Mononuclear cell (primary cell): ENCODE results near the gene GRAMD2A. TPM values are rescaled to one million over a fixed set of nuclear protein-coding genes. Genes with fewer than 3 reads are reported as not detected.
"Not testable (repeated sequence)": the region's sequence is repeated elsewhere in the genome, so short reads cannot be mapped to it uniquely, and the experiment has no call there.

Experiments used
- H3K27me3 ChIP-seq: 2 replicates; pipeline ENCODE4 v1.6.0; 2011; ENCODE audit warnings: low read length, control low read depth; ENCODE audit not compliant: insufficient read depth
- H3K4me1 ChIP-seq: 2 replicates; pipeline ENCODE4 v1.5.1; 2011; ENCODE audit warnings: mild to moderate bottlenecking, low read length, control low read depth; ENCODE audit not compliant: insufficient read depth
- H3K4me3 ChIP-seq: 2 replicates; pipeline ENCODE4 v1.5.1; 2011; ENCODE audit warnings: mild to moderate bottlenecking, low read length, moderate library complexity
- H3K9me3 ChIP-seq: 2 replicates; pipeline ENCODE4 v1.5.1; 2011; ENCODE audit warnings: low read depth, mild to moderate bottlenecking, control low read depth, low read length
- total RNA-seq: library from RNA; depleted of rRNA; stranded (reverse); fragments of >200 nt; gene quantifications from one replicate; pipeline ENCODE4 v1.2.3, GENCODE V29; 2012

Gene GRAMD2A
- total RNA-seq, 1 donor, result not detected

DNA sequence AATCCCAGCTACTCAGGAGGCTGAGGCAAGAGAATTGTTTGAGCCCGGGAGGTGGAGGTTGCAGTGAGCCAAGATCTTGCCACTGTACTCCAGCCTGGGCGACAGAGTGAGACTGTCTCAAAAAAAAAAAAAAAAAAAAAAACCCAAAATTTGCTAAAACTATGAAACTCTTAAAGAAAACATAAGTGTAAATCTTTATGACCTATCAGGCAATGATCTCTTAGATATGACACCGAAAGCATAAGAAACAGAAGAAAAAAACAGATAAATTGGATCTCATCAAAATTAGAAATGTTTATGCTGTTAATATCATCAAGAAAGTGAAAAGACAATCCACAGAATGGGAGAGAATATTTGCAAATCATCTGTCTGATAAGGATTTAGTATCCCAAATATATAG is 15.3 kb downstream of the GRAMD2A start:
- Histone ChIP-seq H3K27me3 (peaks cover 22% of the 10 kb centered on the region), H3K4me1 (no peaks in the 10 kb centered on the region), H3K9me3 (no peaks in the 10 kb centered on the region), H3K4me3 (no peak overlapping the region)

DNA sequence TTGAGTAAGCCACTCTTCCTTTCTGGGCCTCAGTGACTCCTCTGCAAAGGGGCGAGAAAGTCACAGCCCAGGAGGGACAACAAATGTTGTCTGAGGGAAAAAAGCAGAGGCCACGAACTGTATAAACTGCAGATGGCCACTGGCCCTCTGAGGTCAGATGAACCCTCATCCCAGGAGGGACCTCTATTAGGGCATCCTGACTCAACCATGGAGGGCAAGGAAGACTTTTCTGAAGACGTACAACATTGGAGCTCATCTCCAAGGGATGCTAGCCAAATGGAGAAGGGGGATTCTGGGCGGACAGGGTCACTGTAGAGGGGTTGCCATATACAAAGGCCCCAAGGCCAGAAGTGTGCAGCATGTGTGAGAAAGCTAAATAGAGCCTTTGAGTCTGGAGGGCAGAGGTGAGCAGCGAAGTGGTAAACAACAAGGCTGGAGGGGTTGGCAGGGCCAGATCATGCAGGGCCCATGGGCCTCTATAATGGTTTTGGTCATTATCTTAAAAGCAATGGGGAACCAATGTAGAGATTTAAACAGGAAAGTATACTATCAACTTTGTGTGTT is 16.7 kb downstream of the GRAMD2A start:
- H3K9me3 ChIP-seq, result no peaks in the 10 kb centered on the region
- no peaks in the 10 kb centered on the region for H3K4me1 ChIP-seq
- H3K4me3 ChIP-seq, result no peak overlapping the region
- peaks cover 22% of the 10 kb centered on the region for H3K27me3 ChIP-seq

DNA sequence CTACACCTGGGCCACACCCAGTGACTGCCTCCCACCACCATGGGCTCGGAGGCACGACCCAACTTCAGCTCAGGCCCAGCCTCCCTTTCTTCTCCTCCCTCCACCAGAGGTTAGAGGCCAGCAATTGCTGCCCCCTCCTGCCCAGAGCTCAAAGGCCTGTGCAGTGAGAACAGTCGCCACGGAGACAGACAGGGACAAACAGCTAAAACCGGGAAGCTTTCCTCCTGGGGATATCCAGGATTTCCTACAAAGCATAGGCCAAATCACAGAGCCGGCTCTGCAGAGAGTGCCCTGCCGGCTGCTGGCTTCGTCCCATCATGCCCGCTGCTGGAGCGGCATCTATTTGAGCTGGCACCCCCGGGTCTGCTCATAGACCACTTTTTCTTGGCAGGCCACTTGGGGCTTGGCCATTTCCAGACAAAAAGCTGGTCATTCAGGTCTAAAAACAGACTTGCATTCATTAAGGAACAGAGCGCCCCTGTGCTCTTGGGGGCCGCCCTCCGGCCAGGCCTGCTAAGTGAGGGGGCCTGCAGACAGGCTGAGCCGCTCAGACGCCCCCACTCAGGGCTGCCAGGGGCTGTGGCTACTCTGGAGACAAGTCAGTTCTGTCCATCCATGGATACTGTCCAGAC is 17.5 kb downstream of the GRAMD2A start:
- Histone ChIP-seq H3K4me3 (no peak overlapping the region), H3K4me1 (no peaks in the 10 kb centered on the region), H3K27me3 (peaks cover 16% of the 10 kb centered on the region), H3K9me3 (no peaks in the 10 kb centered on the region)

DNA sequence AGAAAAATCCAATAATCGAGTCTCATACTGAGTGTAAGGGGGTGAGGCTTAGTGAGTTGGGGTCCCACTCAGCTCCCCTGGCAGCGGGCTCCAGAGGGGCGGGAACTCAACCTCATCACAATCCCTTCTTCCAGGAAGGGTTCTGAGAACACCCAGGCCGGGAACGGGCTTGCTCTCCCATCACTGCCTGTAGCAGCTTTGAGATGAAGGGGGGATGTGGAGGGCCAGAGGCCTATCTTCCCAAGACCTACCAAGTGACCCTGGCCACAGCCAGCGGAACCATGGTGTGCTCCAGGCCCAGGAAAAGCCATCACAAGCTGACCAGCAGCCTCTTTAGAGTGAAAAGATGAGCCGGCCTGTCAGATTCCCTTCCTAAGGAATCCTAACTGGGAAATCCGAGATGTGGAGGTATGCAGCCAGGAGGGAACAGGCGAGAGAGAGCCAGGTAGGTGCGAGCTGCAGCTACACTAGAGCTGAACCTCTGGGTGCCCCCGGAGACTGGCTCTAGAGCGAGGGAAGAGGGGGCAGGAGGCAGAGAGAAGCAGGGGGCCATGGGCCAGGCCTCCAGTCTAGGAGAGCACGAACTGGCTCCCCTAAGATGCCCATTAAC is 18.5 kb downstream of the GRAMD2A start:
- H3K27me3 ChIP-seq, result peaks cover 6% of the 10 kb centered on the region
- H3K9me3 ChIP-seq, result no peaks in the 10 kb centered on the region
- no peaks in the 10 kb centered on the region for H3K4me1 ChIP-seq
- H3K4me3 ChIP-seq, result no peak overlapping the region

DNA sequence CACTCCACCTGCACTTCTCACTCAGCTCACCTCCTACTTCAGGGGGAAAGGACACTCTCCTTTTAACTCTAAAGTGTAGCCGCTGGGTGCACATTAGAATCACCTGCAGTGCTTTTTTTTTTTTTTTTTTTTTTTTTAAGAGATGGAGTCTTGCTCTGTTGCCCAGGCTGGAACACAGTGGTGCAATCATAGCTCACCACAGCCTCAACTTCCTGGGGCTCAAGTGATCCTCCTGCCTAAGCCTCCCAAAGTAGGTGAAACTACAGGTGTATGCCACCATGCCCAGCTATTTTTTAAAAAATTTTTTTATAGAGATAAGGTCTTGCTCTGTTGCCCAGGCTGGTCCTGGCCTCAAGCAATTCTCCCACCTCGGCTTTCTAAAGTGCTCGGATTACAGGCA is 20.8 kb downstream of the GRAMD2A start:
- H3K4me1 ChIP-seq, result no peaks in the 10 kb centered on the region
- no peaks in the 10 kb centered on the region for H3K27me3 ChIP-seq
- no peak overlapping the region for H3K4me3 ChIP-seq
- no peaks in the 10 kb centered on the region for H3K9me3 ChIP-seq

DNA sequence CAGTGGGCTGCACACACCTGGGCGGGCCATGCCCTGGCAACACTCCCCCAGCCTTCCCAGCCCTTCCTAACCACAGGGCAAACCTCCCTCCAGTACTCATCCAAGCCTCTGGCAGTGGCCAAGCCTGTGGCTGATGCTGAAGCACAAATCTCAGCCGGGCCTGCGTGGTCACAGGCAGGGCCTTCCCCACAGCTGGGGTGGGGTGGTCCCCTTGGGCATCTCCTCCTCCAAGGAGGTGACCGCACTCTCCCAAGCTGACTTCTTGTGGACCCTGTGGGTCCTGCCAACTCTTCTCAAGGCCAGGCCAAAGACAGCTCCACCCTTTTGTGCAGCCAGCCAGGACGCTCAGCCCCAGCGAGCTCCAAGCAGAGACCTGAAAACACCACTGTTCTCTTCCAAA is 21.4 kb downstream of the GRAMD2A start:
- Histone ChIP-seq H3K4me3 (no peak overlapping the region), H3K4me1 (no peaks in the 10 kb centered on the region), H3K9me3 (no peaks in the 10 kb centered on the region), H3K27me3 (no peaks in the 10 kb centered on the region)

DNA sequence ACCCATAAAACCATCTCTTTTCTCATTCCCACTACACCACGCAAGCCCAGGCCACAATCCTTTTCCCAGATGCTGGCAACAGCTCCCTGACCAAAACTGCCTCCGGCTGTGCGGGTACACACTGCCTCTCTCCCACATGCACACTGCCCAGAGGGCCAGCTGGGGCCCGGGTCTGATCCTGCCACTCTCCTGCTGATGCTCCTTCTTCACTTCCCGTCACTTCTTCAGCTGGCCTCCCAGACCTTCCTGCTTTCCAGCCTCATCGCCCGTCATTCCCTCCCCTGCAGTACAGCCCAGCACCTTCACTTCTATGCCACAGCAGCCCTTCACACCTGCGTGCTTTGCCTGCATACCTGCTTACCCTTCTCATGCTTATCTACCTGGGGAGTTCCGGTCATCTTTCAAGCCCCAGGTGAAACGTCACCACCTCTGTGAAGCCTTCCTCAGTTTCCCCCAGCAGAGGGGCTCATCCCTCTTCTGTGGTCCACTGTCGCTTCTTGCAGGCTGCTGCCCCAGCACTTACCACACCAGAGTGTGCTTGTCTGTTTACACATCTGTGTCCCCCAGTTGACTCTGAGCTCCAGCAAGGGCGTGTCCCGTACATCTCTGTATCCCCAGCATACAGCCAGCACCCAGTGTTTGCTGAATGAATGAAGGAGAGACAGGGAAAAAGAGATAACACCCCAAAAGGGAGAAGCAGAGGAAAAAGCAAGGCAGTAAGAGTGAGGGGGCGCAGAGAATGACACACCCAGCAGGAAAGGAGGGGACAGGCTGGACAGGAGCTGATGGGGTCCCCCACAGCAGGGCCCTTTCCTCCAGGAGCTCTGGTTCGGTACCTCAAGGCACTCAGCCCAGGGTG is 22.2 kb downstream of the GRAMD2A start:
- Histone ChIP-seq H3K4me1 (no peaks in the 10 kb centered on the region), H3K27me3 (no peaks in the 10 kb centered on the region), H3K4me3 (no peak overlapping the region), H3K9me3 (no peaks in the 10 kb centered on the region)

DNA sequence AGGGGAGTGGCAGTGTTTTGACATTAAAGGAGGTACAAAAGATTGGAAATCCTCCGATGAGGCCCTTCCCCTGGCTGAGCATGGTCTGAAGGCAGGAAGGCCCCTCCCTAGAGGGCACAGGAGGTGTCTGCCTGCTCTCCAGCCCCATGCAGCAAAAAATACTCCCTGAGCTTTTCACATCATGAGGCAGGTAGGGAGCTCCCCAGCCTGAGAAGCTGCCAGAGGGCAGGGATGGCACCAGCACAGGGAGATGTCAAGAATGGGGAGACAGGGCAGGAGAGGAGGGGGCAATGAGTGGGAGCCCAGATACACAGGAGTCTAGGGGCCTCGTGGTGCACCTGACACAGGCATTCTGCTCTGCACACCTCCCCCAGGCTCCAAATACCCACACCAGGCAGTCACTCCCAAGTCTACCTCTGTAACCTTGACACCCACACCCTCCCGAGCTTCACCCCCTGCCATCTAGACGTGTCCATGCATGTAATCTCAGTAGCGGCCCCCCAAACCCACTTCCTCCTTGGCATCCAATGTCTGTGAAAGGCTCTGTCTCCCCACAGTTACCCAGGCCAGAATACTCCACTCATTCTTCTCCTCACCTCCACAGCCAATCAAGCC is 22.9 kb downstream of the GRAMD2A start:
- Histone ChIP-seq H3K4me1 (no peaks in the 10 kb centered on the region), H3K27me3 (no peaks in the 10 kb centered on the region), H3K9me3 (no peaks in the 10 kb centered on the region), H3K4me3 (no peak overlapping the region)

DNA sequence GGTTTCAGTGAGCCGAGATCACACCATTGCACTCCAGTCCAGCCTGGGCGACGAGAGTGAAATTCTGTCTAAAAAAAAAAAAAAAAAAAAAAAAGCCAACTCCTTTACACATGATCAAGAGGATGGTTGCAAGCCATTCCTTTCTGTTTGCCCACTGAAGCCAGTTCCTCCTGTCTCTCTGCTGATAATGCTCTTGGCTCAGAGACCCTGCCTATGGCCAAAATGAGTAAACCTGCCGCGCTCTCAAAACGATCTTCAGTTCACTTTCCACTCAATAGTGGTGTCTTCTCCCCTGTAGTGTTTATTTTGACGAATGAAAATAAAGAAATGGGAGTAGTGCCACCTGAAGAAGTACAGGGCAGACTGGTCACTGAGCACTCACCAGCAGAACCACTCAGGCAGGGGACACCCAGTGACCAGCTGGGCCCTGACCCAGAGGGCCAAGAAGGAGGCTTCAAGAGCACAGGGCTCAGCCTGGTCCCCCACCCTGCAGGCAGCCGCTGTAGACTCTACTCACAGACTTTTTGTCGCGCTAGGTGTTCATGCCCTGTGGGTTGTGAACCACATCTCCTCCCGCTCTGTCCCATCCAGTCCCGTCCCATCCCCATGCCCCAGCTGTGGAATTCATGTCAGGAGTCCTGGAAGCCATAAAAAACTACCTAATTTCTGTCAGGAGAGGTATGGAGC is 23.6 kb downstream of the GRAMD2A start:
- Histone ChIP-seq H3K9me3 (no peaks in the 10 kb centered on the region), H3K27me3 (no peaks in the 10 kb centered on the region), H3K4me1 (no peaks in the 10 kb centered on the region), H3K4me3 (no peak overlapping the region)

DNA sequence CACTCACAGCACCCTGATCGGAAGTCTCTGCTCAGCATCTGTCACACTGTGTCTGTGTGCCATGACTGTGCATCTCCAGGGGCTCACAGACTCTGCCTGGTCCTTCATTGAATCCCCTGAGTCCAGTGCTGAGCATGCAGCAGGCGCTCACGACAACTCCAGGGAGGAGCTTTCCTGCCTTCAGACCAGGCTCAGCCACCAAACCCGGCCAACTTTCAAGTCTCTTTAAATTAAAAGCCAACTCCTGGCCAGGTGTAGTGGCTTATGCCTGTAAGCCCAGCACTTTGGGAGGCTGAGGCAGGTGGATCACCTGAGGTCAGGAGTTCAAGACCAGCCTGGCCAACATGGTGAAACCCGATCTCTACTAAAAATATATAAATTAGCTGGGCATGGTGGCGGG is 24.2 kb downstream of the GRAMD2A start:
- Histone ChIP-seq H3K4me1 (no peaks in the 10 kb centered on the region), H3K4me3 (no peak overlapping the region), H3K27me3 (no peaks in the 10 kb centered on the region), H3K9me3 (no peaks in the 10 kb centered on the region)

DNA sequence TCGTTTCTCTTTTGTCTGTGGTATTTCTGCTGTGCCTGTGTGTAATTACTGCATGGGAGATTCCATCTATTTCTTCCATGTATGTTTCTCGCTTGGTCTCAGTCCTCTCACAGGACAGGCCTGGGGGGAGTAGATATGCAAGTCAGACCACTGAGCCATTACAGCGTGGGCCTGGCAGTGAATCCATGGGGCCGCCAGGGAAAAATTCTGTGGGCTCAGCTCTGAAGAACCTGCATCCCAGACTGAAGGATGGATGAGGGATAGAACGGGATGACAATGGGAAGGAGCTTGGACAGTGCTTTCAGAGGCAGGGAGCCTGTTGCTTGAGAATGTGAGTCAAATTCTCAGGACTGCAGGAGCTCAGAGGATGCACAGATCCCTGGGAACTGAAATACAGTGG is 24.8 kb downstream of the GRAMD2A start:
- H3K27me3 ChIP-seq, result no peaks in the 10 kb centered on the region
- H3K4me1 ChIP-seq, result no peaks in the 10 kb centered on the region
- no peaks in the 10 kb centered on the region for H3K9me3 ChIP-seq
- no peak overlapping the region for H3K4me3 ChIP-seq

DNA sequence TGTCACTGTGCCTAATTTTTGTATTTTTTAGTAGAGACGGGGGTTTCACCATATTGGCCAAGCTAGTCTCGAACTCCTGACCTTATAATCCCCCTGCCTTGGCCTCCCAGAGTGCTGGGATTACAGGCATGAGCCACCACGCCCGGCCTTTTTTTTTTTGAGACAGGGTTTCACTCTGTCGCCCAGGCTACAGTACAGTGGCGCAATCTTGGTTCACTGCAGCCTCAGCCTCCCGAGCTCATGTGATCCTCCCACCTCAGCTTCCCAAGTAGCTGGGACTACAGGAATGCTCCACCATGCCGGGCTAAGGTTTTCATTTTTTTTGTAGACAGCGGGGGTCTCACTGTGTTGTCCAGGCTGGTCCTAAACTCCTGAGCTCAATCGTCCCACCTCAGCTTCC is 25.6 kb downstream of the GRAMD2A start:
- not testable (repeated sequence) for H3K27me3 ChIP-seq, H3K4me1 ChIP-seq, H3K9me3 ChIP-seq, H3K4me3 ChIP-seq

DNA sequence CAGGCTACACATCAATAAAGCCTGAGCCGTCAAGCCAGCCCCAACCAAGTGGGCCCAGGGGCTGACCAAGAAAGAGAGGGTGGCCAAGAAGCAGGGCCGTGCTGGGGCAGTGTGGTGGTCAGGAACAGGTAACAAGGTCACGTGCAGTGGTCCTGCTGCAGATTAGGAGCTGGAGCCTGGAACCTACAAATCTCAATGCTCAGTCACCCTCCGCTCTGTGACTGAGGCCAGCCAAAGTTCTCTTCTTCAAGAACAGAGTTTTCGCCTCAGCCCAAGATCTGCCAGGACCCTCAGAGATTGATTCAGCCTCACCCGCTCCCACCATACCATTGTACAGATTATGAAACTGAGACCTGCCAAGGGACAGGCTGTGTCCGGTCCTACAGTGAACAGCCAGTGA is 26.9 kb downstream of the GRAMD2A start:
- no peaks in the 10 kb centered on the region for H3K4me1 ChIP-seq
- H3K9me3 ChIP-seq, result no peaks in the 10 kb centered on the region
- H3K4me3 ChIP-seq, result no peak overlapping the region
- no peaks in the 10 kb centered on the region for H3K27me3 ChIP-seq

DNA sequence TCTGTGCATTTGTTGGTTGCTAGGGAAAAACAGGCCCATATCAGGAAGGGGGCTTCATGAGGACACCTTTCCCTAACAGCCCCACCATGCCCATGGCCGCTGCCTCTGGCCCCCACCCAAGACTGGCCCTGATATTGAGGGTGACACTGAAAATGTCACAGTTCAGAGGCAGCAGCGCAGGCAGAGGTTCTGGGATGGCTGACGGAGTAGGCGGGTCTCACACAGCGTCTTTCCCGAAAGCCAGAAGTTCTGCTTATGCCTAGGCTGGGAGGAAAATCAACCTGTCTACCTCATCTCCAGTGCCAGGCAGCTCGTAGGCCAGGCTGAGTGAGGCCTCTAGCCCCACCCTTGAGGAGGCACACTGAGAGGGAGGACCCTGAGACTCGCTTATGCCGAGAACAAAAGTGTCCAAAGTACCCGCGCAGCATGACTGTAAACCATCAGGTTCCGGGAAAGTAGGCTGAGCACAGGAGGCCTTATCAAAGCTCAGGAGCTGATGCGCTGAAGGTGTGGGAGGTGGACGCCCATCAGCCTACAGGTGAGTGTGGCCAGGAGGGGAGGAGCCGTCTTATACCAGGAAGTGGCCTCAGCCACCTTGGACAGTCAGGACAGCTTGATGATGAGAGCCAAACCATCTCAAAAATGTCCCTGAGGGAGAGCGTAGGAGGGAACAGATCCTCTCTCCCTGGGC is 27.5 kb downstream of the GRAMD2A start:
- Histone ChIP-seq H3K4me3 (no peak overlapping the region), H3K4me1 (no peaks in the 10 kb centered on the region), H3K9me3 (no peaks in the 10 kb centered on the region), H3K27me3 (no peaks in the 10 kb centered on the region)
